NCI-H2107 treated with DMSO at 0.1 percent for 48 hours (cell line): ENCODE data around the gene GRAMD1B.
"Not testable (repeated sequence)": the region's sequence is repeated elsewhere in the genome, so short reads cannot be mapped to it uniquely, and the experiment has no call there.

Source experiments
- DNase-seq: peaks from one replicate; lab custom pipeline; 2025; ENCODE audit not compliant: unreplicated experiment; lab: John Stamatoyannopoulos, UW

The GRAMD1B gene

DNA sequence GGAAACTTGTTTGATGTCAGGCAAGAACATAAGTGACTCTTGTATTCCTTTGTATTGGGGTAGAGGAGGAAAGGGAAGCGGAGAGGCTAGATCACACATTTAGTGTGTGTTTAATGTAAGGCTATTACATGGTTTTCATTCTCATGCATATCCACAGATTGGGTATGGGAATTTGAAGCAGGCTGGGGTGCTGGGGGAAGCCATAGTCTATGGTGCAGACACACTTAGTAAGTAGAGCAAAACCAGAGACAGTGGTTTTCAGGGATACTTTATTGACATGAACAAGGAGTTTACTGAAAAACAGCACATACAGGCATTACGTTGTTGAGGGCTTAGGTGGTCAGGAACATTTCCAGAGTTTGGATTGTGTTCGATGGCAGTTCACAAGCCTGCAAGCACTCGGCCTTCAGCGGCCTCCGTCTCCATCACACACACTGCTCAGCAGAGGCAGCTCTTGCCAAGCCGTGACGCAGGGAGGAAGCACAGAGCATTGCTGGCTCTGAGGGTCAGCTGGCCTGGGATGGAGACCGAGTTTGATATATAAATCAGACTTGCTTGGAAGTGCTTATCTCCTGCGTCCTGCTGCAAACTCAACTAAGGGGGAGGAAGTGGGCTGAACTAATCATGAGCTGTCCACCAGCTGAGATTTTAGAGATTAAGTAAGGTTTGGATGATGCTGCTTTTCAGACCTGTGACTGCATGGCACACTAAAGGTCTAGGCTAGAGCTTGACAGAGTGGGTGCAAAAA is 199.0 kb downstream of the GRAMD1B start:
- no peak for DNase-seq

DNA sequence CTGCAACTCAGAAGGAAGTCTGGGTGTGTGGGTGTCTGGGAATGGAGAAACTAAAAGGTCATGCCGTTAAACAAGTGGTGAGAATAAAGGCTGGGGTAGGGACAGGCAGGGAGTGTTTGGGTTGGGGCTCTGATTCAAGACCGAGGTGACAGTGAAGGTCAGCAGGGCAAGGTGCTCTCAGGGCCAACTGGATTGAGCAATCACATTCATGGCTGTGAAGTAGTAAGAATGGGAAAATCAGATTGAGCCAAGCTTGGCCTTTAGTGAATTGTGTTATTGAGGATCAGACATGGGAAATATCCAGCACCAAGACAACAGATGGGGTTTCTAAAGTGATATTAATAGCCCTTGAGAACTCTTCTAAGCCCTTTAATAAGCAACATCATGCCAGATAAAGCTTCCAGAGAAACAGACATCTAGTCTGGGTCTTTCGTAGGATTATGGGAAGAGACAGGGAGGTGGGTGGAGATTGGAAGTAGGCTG is 200.1 kb downstream of the GRAMD1B start:
- no peak for DNase-seq

DNA sequence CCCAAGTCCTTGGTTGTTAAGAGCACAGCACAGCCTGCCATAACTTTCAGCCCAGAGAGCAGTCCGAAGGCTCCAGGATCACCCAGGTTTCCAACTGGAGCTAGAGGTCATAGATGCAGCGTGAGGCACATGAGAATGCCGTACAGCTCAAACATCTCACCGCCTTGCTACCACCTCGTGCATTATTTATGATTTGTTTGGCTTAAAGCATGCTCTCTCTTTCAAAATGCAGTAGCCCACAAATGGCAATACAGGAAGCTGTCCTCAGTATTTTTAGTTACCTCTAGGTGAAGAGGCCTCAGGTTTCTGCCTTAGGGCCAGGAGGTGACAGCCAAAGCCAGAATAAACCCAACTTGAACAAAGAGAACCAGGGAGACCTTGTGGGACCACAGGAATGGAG is 210.0 kb downstream of the GRAMD1B start:
- no peak for DNase-seq

DNA sequence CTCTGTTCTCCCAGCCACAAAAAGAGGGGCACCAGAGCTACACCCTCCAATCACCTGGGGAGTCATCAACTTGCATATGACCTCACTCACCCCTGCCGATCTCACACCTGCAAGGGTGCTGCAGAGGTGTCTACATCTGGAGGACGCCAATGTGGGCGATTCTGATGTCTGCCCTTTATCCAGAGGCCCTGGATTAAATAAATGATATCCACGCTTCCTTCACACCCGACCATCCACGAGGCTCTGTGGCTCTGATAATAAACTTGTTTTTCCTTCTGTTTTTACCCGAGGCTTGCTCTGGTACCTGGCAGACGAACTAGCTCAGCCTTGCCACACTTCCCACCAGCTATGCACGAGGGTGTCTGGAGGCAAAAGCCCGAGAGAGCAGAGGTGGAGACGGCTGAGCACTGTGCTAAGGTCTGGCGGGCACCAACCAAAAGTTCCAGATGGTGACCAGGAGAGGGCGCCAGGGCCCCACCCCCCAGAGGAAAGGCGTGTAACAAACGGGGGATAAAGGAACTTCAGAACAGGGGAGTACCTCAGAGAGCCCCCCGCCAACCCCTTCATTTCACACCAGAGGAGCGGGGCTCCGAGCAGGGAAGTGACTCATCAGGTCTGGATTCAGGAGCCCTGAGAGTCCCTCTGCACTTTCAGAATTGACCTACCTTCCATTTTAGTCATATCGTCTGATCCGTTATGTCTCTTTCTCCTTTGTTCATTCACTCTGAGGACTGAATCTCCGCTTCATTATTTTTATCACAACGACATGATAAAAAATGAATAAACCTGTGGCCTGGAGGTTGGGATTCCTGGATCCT is 210.8 kb downstream of the GRAMD1B start:
- DNase-seq = peak; percentile 19

DNA sequence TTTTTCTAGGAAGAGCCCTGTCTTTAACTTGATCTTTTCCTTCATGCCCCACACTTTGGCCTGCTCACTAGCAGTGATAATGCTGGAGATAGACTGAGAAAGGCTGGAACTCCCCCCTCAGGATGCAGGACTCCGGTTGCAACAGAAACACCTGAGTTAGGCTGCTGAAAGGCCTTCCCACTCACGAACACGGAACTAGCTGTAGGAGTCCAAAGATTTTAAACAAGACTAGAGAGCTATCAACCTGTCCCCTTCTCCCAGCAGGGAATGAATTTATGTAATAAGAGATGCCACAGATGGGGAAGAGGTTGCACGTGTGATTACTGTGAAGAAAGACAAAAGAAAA is 211.4 kb downstream of the GRAMD1B start:
- no peak for DNase-seq

DNA sequence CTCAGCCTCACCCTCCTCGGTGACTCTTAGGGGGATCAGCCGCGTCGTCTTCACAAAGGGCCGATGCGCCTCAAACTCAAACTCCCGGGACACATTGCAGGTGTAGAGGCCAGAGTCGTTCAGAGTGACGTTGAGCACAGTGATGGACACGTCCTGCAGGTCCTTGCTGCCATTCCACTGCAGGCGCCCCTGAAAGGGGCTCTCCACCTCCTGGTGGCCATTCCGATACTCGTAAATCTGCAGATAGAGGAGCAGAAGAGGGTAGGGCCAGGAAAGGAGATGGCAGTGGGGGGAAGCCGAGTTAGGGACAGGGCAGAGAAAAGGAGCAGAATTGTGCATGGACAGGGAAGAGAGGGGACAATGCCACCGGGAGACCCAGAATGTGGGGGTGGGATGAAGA is 212.4 kb downstream of the GRAMD1B start:
- DNase-seq = no peak

DNA sequence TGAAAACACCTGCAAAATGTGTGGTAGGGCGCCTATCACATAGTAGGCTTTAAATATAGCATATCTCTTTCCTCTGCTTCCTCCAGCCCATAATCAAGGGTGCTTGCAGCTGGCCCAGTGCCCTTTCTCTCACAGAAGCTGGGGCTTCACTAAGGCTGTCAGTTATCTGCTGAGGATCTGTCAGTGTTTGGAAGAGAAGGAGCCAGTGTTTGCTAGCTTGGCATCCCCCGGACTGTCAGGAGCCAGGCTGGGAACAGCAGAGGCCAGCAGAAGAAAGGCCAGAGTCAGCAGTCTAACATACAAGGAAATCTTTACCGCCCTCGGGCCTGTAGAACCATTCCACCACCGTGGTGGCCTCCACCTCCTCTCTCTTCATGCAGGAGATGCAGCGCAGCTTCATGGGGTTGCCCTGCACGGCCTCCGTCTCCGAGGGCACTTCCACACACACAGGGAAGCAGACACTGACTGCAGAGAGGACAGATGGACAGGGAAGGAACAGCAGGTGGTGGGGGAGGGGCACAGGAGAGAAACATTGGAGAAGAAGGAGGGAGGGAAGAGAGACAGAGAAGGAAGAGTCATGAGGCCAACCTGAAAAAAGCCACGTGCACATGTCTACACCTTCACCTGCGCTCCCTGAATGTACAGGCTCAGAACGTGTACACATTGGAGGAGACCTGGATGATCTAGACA is 215.4 kb downstream of the GRAMD1B start:
- DNase-seq = no peak

DNA sequence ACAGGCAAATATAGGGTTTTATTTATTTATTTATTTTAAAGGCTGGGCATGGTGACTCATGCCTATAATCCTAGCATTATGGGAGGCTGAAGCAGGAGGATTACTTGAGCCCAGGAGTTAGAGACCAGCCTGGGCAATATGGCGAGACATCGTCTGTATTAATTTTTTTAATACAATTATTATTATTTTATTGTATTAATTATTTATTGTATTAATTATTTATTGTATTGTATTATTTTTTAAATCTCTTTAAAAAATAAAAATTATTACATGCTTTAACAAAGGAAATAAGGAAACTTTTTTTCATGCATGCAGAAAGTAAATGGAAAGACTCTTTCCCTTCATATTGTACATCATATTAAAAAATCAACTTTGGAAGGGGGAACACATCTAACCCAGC is 220.8 kb downstream of the GRAMD1B start:
- DNase-seq = no peak

DNA sequence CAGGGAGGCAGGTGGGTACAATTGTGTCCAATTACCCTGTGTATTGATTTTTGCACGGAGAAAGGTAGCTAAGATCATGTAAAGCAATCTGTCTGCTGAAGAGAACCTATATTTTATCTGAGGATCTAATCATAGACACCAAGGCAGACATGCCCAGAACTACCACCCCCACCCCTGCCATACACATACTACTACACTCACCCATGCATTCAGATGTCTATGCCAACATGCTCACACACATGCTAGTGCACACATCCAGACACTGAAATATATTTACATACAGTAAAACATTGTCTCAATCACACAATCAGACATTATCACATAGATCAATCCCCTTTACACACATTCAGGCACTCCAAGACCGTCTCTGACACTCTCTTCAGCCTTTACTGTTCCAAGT is 222.5 kb downstream of the GRAMD1B start:
- DNase-seq = no peak

DNA sequence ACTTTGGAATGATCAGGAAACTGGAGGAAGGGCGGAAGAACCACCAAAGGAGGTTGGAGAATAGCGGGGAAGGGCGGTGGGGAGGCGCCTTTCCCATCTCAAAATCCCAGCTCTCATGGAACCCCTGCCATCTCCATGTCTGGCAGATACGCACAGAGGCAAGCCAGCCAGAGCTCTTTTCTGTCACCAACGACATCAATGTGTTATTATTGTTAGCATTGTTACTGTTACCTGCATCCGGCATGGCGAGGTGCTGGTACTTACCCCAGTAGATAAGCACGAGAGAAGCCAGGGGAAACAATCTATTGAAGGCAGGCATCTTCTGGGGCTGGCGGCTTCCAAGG is 223.4 kb downstream of the GRAMD1B start:
- no peak for DNase-seq

DNA sequence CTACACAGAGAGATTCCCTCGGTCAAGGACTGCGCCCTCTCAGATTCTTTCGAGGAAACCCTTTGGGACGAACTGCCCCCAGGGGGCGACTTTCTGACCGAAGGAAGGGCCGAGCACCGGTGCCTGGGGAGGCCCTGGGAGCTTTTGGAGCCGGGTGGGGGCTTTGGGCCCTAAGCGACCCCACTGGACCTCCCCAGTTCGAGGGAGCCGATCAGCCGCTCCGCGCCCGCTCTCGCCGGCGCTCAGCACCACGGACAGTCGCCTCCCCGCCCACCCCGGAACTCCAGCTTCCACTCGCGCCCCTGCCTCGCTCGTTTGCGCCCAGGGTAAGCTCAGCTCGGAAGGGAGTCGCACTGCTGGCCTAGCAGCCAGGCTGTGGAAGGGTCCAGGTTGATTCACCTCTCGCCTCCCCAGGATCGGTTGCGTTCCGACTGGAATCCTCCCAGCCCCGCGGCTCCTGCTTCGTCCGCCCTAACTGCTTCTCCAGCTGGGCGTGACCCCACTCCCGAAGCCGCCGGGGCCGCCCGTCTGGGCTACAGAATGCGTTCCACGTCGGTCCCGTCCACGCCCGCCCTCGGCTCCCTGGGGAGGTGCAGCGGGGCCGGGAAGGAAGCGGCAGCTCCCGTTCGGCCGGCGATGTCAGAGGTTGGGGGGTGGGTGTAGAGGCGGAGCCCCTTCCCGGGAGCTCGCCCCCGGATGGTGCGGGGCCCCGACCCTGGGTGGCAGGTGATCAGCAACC is 223.9 kb downstream of the GRAMD1B start:
- no peak for DNase-seq

DNA sequence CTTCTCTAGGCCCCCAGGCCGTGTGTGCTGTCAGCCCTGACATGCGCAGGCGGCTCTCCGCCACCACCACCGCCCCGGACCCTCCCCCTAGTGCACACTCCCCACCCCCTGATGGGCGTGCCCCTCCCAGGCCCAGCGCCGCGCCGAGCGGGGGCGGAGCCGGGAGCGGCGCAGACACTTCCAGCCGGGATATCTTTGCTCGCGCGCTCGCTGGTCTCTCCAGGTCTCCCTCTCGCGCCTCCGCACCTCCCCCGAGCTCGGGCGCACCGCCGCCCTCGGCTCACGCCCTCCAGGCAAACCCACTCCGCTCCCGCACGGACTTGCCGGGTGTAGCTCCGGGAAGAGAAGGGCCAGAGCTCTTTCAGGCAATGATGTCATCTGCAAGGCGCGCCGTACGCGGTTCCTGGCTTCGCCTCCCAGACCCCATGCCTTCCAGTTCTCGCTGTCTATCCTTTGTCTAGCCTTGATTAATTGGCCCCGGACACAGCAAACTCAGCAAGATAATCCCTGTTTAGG is 224.6 kb downstream of the GRAMD1B start, which contains the start of gene SCN3B:
TSS of gene SCN3B (minus strand) at position 59 of the 516 bp plus-strand sequence. CDS start 823 bp downstream, outside the sequence.
- DNase-seq = peak; percentile 26

DNA sequence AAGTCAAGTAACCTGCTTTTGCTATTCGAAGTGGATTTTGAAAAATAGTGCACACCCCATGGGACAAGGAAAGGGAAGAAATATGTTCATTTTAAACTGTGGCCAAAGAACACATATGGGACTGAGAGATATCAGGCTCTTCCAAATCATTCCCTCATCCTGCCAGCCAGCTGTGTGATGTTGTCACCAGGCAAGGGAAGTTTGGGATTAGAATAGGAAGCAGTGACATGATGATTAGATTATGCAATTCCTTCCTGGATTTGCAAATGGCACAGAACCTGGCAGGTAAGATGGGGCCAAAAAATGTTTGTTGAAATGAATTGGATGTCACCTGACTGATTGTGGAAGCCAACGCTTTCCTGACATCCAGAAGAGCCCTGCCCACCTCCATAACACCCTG is 229.2 kb downstream of the GRAMD1B start:
- DNase-seq = no peak

DNA sequence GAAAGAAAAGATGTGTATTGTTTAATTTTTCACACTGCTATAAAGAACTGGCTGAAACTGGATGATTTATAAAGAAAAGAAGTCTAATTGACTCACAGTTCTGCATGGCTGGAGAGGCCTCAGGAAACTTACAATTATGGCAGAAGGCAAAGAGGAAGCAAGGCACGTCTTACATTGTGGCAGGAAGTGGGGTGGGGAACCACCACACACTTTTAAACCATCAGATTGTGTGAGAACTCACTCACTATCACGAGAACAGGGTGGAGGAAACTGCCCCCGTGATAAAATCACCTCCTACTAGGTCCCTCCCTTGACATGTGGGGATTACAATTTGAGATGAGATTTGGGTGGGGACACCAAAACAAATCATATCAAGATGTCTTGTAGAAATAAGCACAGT is 229.9 kb downstream of the GRAMD1B start:
- not testable (repeated sequence) for DNase-seq

DNA sequence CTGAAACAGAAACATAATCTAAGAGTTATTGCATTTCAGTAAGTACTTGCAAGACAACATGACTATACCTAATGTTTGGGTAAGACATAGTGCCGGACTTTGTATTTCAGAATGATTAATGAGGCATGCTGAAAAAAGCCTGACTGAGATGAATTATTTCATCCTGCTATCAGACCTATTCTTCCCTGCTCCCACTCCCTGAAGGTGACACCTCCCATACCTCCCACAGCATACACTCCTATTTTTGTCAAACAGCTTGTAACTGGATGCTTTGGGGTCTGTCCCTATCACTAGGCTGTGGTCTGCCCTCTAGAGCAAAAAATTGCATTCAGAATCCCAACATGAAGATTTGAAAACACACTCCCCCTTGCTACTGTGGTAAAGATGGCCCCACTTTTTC is 235.2 kb downstream of the GRAMD1B start:
- no peak for DNase-seq

DNA sequence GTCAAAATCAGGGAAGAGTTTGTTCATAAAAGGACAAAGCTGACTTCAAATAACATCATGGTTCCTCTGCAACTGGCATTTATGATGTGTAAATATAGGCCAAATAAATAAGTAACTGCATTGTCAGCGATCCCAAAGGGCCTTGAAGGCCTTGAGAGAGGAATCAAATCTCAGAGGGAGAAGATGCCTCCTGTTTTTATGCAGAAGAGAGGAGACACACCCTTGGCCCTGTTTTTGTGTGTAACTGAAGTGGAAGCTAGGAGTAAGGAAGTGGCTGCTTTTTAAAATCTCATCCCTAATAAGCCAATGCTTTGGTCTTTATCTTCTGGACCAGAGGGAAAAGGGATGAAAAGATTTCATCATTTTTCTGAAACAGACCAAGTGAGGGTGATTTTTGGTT is 240.0 kb downstream of the GRAMD1B start:
- no peak for DNase-seq

DNA sequence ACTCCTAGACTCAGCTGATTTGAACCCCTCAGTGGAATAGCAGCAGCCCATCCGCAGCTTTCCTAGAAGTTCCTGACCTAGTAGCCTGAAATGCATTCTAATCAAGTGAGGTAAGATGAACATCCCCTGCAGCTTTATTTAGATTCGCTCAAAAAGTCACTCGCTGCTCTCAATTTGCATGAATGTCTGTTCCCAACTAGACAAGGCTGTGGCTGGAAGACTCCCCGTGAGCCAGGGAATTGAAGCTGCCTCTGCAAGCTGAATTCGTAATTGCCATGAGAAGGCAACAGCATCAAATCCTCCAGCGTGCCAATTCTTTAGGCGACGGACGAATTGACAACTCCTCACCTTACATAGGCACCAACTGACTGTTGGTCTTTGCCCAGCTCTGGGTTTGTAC is 241.5 kb downstream of the GRAMD1B start:
- no peak for DNase-seq

DNA sequence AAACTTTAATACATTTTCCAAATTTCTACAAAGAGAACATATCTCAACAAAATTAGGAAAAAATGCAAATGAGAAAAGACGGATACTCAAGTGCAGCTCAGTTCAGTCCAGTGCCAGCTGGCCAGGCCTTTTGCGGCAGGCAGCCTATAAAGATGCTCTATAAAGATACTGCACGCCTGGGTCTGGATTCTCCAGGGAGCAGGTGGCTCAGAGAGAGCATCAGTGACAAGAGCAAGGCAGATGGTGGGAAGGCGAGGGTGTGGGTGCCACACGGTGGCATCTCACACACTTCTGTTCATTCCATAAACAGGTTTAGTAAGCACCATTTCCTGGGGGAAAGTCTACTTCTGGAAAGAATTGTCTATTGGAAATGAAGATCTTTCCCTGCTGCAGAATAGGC is 242.5 kb downstream of the GRAMD1B start:
- DNase-seq = no peak

DNA sequence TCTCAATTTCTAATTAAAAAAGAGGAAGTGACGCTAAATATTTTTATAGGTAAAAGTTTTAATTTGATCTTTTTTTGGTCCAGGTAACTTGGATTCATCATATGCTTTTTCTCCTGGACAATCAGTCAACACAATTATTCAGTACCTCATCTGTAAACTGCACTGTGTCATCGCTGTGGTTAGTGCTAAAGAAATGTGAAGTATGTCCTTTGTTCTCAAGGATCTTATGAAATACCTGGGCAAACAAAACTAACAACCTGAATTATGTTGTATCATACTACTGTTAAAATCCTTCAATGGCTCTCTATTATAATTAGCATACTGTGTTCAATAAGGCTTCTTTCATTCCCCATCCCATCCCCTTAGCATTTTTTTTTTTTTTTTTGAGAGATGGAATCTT is 244.2 kb downstream of the GRAMD1B start:
- DNase-seq = no peak
